Esophagus squamous epithelium (tissue), 5 donors: ENCODE results near the gene MEGF6. TPM values are rescaled to one million over a fixed set of nuclear protein-coding genes. Genes with fewer than 3 reads are reported as not detected.

ENCODE experiments used
- DNase-seq: peaks from one replicate; lab custom pipeline; 2025; lab: John Stamatoyannopoulos, UW
- H3K27ac ChIP-seq, 4 donors: fragments of 200-600 bp; sonication (generic); one replicate each; pipeline ENCODE4 v1.5.1; 2016 to 2019; ENCODE audit warnings: mild to moderate bottlenecking in 1 of 4
- H3K27me3 ChIP-seq, 4 donors: fragments of 200-600 bp; sonication (generic); 1 replicate in 3 of 4; 2 replicates in 1 of 4; pipeline versions ENCODE4 v1.5.1 to v1.6.0; 2017 to 2021; ENCODE audit warnings: antibody characterized with exemption in 1 of 4
- H3K36me3 ChIP-seq, 3 donors: fragments of 200-600 bp; sonication (generic); one replicate each; pipeline ENCODE4 v1.5.1; 2016 to 2019
- H3K4me1 ChIP-seq, 3 donors: fragments of 200-600 bp; sonication (generic); one replicate each; pipeline ENCODE4 v1.5.1; 2017 to 2019
- H3K4me3 ChIP-seq, 4 donors: fragments of 200-600 bp; sonication (generic); 1 replicate in 3 of 4; 2 replicates in 1 of 4; pipeline ENCODE4 v1.5.1; 2016 to 2019; ENCODE audit warnings: mild to moderate bottlenecking in 2 of 4, moderate library complexity in 1 of 4
- H3K9me3 ChIP-seq, 3 donors: fragments of 200-600 bp; sonication (generic); one replicate each; pipeline ENCODE4 v1.5.1; 2016 to 2019
- POLR2A ChIP-seq, 4 donors: fragments of 450-650 bp; IDR thresholded peaks; one replicate each; pipeline ENCODE4 v1.6.1; 2017; ENCODE audit warnings: antibody characterized with exemption in 4 of 4, mild to moderate bottlenecking in 4 of 4, moderate library complexity in 3 of 4
- WGBS, 2 donors: methylation state at CpG; one replicate each; pipeline ENCODE4 v1.1.5; 2018; 5-methylcytosine and 5-hydroxymethylcytosine counted together
- intact Hi-C: fragments of 100-400 bp; cut with DNase I; formaldehyde crosslinking; loops from one replicate; pipeline ENCODE4 v1.15.0; 2022
- total RNA-seq, 4 donors: library from RNA; depleted of rRNA; stranded (reverse); fragments of >200 nt; gene quantifications; one replicate each; pipeline ENCODE4 v1.1.0, GENCODE V29; 2016
- TF ChIP-seq, protein P1 (sequence below), 6 experiments: fragments of 450-650 bp in 4 of 6; fragments of 200-600 bp in 2 of 6; sonication (generic) in 2 of 6; IDR thresholded peaks; one replicate each; pipeline ENCODE4 v1.5.1; 2016 to 2019; ENCODE audit warnings: antibody characterized with exemption in 6 of 6, mild to moderate bottlenecking in 4 of 6, moderate library complexity in 4 of 6
- donor health status: DM: yes; HTN: yes; CAD: no.

The MEGF6 gene
- total RNA-seq, 4 donors from 2014 or later = 8.8 to 27.1 (median 16.8) TPM

DNA sequence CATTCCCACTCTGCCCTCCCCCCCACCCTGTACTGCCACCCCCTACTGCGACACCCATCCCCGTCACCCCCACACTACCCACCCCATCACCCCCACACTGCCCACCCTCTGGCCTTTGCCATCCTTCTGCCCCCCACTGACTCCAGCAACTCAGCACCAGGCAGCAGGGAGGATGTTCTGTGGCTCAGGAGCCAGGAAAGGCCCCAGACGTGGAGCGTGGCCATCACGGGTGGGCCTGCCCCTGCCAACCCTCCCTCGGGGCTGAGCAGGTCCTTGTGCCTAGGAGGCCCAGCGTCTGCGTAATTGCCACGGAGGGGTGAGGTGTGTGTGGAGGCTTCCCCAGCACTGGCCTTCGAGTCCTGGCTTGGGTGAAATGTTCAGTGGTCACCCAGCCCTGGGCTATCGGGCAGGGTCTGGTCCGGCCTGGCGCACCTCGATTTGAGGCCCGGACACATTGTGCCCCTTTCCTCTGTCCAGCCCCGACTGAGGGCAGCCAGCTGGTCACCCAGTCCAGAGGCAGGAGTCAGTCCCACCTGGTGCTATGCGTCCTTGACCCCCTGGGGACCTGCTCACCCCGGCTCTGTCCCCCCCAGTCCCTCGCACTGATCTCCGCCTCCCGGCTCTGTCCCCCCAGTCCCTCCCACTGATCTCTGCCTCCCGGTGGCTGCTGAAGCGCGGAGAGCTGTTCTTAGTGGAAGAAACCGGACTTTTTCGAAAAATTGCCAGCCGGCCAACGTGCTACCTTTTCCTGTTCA, 133.9 kb downstream of the MEGF6 start:
- peaks cover 21 to 44% (median 26%) of the 10 kb centered on the region in 3 donors for H3K4me1 ChIP-seq
- H3K27ac ChIP-seq = no peak overlapping the region
- H3K9me3 ChIP-seq = no peaks in the 10 kb centered on the region
- DNase-seq = no peak
- intact Hi-C loops = no loop called here
- H3K36me3 ChIP-seq = peaks cover 0 to 24% (median 0%) of the 10 kb centered on the region in 3 donors
- H3K4me3 ChIP-seq = no peak overlapping the region
- TF ChIP-seq POLR2A (IDR thresholded peaks at IDR 0.05) = no peak
- TF ChIP-seq, protein P1, sequence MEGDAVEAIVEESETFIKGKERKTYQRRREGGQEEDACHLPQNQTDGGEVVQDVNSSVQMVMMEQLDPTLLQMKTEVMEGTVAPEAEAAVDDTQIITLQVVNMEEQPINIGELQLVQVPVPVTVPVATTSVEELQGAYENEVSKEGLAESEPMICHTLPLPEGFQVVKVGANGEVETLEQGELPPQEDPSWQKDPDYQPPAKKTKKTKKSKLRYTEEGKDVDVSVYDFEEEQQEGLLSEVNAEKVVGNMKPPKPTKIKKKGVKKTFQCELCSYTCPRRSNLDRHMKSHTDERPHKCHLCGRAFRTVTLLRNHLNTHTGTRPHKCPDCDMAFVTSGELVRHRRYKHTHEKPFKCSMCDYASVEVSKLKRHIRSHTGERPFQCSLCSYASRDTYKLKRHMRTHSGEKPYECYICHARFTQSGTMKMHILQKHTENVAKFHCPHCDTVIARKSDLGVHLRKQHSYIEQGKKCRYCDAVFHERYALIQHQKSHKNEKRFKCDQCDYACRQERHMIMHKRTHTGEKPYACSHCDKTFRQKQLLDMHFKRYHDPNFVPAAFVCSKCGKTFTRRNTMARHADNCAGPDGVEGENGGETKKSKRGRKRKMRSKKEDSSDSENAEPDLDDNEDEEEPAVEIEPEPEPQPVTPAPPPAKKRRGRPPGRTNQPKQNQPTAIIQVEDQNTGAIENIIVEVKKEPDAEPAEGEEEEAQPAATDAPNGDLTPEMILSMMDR (IDR thresholded peaks at IDR 0.05) = no peak
- 54 to 70% methylated on average over 9 to 11 of the region's 28 CpGs for WGBS, 2 donors
- H3K27me3 ChIP-seq = peaks cover 0 to 9% (median 0%) of the 10 kb centered on the region in 4 donors

- peaks cover 0 to 24% (median 0%) of the 10 kb centered on the region in 3 donors for H3K36me3 ChIP-seq
- no peak overlapping the region for H3K27ac ChIP-seq
- WGBS, 2 donors = no CpG with 5 or more reads among the region's 16 CpGs
- no peak for DNase-seq
- H3K9me3 ChIP-seq = no peaks in the 10 kb centered on the region
- peaks cover 22 to 44% (median 30%) of the 10 kb centered on the region in 3 donors for H3K4me1 ChIP-seq
- no peak for TF ChIP-seq POLR2A (IDR thresholded peaks at IDR 0.05)
- TF ChIP-seq, protein P1 (IDR thresholded peaks at IDR 0.05) = no peak
- intact Hi-C loops = no loop called here
- no peak overlapping the region for H3K4me3 ChIP-seq
- peaks cover 0 to 9% (median 0%) of the 10 kb centered on the region in 4 donors for H3K27me3 ChIP-seq
These were observed 134.6 kb downstream of the MEGF6 start for GRCh38 chr1:3476666-3477065.

DNA sequence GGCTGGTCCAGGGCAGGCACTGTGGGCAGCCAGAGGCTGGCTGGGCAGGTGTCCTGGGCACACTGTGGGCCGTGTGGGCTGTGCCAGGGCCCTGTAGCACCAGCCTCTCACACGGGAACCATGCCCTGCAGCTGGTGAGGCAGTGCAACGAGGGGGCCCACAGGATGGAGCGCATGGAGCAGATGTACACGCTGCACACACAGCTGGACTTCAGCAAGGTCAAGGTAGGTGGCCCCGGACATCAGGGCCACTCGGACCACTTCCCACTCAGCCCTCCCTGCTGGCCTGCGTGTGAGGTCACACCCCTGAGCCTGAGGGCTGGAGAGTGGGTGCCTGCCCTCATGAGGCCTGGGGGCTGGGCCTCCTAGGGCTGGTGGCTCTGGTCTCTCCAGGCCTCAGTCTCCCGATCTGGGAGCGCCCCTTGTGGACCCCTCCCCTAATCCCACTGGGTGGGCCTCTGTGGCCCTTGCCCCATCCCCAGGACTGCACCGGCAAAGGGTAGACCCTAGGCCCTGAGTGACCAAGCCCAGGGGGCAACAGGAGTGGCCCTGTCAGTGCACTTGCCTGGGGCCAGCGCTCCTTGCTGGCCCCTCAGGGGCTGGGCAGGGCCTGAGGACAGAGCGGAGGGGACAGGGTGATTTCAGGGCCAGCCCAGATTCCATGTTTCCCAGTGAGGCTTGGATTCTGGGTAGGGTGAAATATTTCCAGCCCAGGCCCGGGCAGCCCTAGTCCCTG, 135.3 kb downstream of the MEGF6 start:
- TF ChIP-seq, protein P1 (IDR thresholded peaks at IDR 0.05) = no peak
- no peak for TF ChIP-seq POLR2A (IDR thresholded peaks at IDR 0.05)
- H3K4me3 ChIP-seq = no peak overlapping the region
- DNase-seq = no peak
- H3K36me3 ChIP-seq = peaks cover 0 to 24% (median 0%) of the 10 kb centered on the region in 3 donors
- intact Hi-C loops = no loop called here
- WGBS, 2 donors = no CpG with 5 or more reads among the region's 14 CpGs
- no peak overlapping the region for H3K27ac ChIP-seq
- peaks cover 22 to 44% (median 31%) of the 10 kb centered on the region in 3 donors for H3K4me1 ChIP-seq
- H3K27me3 ChIP-seq = peaks cover 0 to 9% (median 0%) of the 10 kb centered on the region in 4 donors
- H3K9me3 ChIP-seq = no peaks in the 10 kb centered on the region

DNA sequence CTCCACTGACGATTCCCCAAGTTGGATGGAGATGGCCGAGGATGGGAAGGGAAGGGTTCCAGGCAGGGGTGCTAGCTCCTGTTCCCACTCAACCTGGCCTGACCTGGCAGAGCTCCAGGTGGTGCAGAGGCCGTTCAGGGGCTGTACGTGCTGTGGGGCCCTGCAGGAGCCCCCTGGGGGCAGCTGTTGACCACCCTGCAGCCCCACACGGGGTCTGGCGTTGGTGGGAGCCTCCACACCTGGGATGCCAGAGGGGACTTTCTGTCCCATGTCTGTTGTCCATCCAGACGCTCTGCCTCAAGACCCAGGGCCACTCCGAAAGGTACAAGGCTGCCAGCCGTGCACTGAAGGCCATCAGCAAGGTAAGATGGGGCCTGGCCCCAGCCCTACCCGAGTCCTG, 136.9 kb downstream of the MEGF6 start:
- intact Hi-C loops = no loop called here
- Histone ChIP-seq H3K4me1 (peaks cover 25 to 52% (median 37%) of the 10 kb centered on the region in 3 donors), H3K27ac (no peak overlapping the region), H3K4me3 (no peak overlapping the region), H3K9me3 (no peaks in the 10 kb centered on the region), H3K36me3 (peaks cover 0 to 24% (median 0%) of the 10 kb centered on the region in 3 donors), H3K27me3 (peaks cover 0 to 9% (median 0%) of the 10 kb centered on the region in 4 donors)
- TF ChIP-seq, protein P1 (IDR thresholded peaks at IDR 0.05) = no peak
- no peak for TF ChIP-seq POLR2A (IDR thresholded peaks at IDR 0.05)
- WGBS, 2 donors = 38 to 52% methylated on average over 3 to 8 of the region's 10 CpGs
- no peak for DNase-seq

DNA sequence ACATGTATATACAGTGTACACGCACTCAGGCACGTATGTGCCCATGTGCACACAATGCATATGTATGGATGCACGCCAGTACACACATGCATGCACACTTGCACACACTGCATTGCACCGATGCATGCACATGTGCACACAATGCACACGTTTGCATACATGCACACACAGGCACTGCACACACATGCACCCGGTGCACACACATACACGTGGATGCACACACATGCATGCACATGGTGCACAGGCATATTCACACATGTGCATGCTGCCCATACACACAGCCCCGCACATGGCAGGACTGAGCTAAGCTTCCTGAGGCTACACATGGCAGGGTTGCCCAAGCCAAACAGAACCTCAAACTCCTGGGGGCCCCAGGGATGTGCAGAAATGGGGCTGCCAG, 137.3 kb downstream of the MEGF6 start:
- H3K36me3 ChIP-seq = peaks cover 0 to 24% (median 0%) of the 10 kb centered on the region in 3 donors
- intact Hi-C loops = no loop called here
- no peak for TF ChIP-seq POLR2A (IDR thresholded peaks at IDR 0.05)
- TF ChIP-seq, protein P1 (IDR thresholded peaks at IDR 0.05) = no peak
- no peak overlapping the region for H3K27ac ChIP-seq
- peaks cover 0 to 9% (median 0%) of the 10 kb centered on the region in 4 donors for H3K27me3 ChIP-seq
- peaks cover 25 to 55% (median 37%) of the 10 kb centered on the region in 3 donors for H3K4me1 ChIP-seq
- no peak overlapping the region for H3K4me3 ChIP-seq
- 71% methylated on average over 7 to 8 of the region's 8 CpGs for WGBS, 2 donors
- H3K9me3 ChIP-seq = no peaks in the 10 kb centered on the region
- DNase-seq = no peak
